GM12878 (cell line): ENCODE data around the gene CDKN2B-AS1. TPM values are rescaled to one million over a fixed set of nuclear protein-coding genes. Genes with fewer than 3 reads are reported as not detected.

Experiments used
- ATAC-seq: fragments of 200-7000 bp; cut with Tn5 transposase; 3 replicates; pipeline ENCODE4 v1.9.1; 2020; ENCODE audit warnings: mild to moderate bottlenecking, moderate library complexity
- BruUV-seq: library from RNA; stranded (reverse); fragments of 400-500 nt; replicated peaks from 2 replicates; lab custom pipeline; 2021; lab: Mats Ljungman, UMichigan
- CTCF ChIA-PET: fragments of 300-600 bp; sonication (Branson Sonifier 250); formaldehyde crosslinking; extraction: SDS; loops from one replicate; lab custom pipeline; 2021; ENCODE audit warnings: inconsistent platforms; lab: Yijun Ruan, JAX
- POLR2A ChIA-PET: fragments of 350-600 bp; formaldehyde crosslinking; extraction: SDS; loops from one replicate; lab custom pipeline; 2021; ENCODE audit warnings: inconsistent platforms; lab: Charles Lee
- RAD21 ChIA-PET: fragments of 300-600 bp; sonication (Branson Sonifier 250); formaldehyde crosslinking; loops from one replicate; lab custom pipeline; 2023; ENCODE audit warnings: antibody characterized with exemption; ENCODE audit not compliant: unreplicated experiment; lab: Charles Lee
- SMC1A ChIA-PET: fragments of 300-600 bp; sonication (Branson Sonifier 250); formaldehyde crosslinking; loops from one replicate; lab custom pipeline; 2023; ENCODE audit not compliant: unreplicated experiment, uncharacterized antibody; lab: Charles Lee
- DNase-seq: peaks from one replicate; pipeline ENCODE4 v3.0.0-alpha.2; 2011; ENCODE audit warnings: low read depth, low spot score
- FAIRE-seq: peaks from 3 replicates; lab custom pipeline; 2011; peaks lifted over from hg19 to GRCh38; lab: Jason Lieb, UNC
- H2AFZ ChIP-seq: 2 replicates; pipeline ENCODE4 v1.6.0; 2011; ENCODE audit warnings: low read depth, low read length, control low read depth; ENCODE audit not compliant: control insufficient read depth
- H3K27ac ChIP-seq: 2 replicates; pipeline ENCODE4 v1.5.1; 2011; ENCODE audit warnings: control low read depth; ENCODE audit not compliant: control insufficient read depth, insufficient read depth
- H3K27me3 ChIP-seq, 2 experiments: replicated peaks in 1 of 2; 2 replicates each; pipeline versions ENCODE4 v1.6.0 to v1.6.1; 2011; ENCODE audit warnings: low read length in 1 of 2; ENCODE audit not compliant: control insufficient read depth in 2 of 2, insufficient read depth in 2 of 2
- H3K36me3 ChIP-seq, 2 experiments: 2 replicates each; pipeline ENCODE4 v1.5.1; 2011; ENCODE audit warnings: low read length in 1 of 2; ENCODE audit not compliant: control insufficient read depth in 2 of 2, insufficient read depth in 2 of 2
- H3K4me1 ChIP-seq: 2 replicates; pipeline ENCODE4 v1.6.1; 2011; ENCODE audit warnings: mild to moderate bottlenecking, low read length, moderate library complexity, mixed read lengths; ENCODE audit not compliant: control insufficient read depth, insufficient read depth
- H3K4me2 ChIP-seq: 2 replicates; pipeline ENCODE4 v1.6.0; 2011; ENCODE audit warnings: control low read depth; ENCODE audit not compliant: control insufficient read depth, insufficient read depth
- H3K4me3 ChIP-seq: fragments of 200-600 bp; sonication (generic); 2 replicates; pipeline ENCODE4 v1.5.1; 2016
- H3K79me2 ChIP-seq: 2 replicates; pipeline ENCODE4 v1.6.0; 2011; ENCODE audit warnings: low read length; ENCODE audit not compliant: control insufficient read depth, insufficient read depth
- H3K9ac ChIP-seq: 2 replicates; pipeline ENCODE4 v1.8.0; 2011; ENCODE audit warnings: low read length, control low read depth, mixed read lengths; ENCODE audit not compliant: control insufficient read depth, insufficient read depth
- H3K9me3 ChIP-seq: replicated peaks from 3 replicates; pipeline ENCODE4 v1.5.1; 2011; ENCODE audit warnings: mild to moderate bottlenecking, low read length; ENCODE audit not compliant: control insufficient read depth, insufficient read depth
- H4K20me1 ChIP-seq: 2 replicates; pipeline ENCODE4 v1.6.0; 2011; ENCODE audit not compliant: control insufficient read depth, insufficient read depth
- GABPA ChIP-seq: IDR thresholded peaks from 2 replicates; pipeline ENCODE4 v1.6.1; 2014; ENCODE audit warnings: antibody characterized with exemption, low read depth, mild to moderate bottlenecking, inconsistent platforms
- IRF3 ChIP-seq: fragments of 450-650 bp; IDR thresholded peaks from 2 replicates; pipeline ENCODE4 v1.6.1; 2014; ENCODE audit warnings: mild to moderate bottlenecking
- MEF2B ChIP-seq: fragments of 450-650 bp; IDR thresholded peaks from 2 replicates; pipeline ENCODE4 v1.6.1; 2018; ENCODE audit warnings: mild to moderate bottlenecking, moderate library complexity; ENCODE audit not compliant: partially characterized antibody, poor library complexity, severe bottlenecking
- NFYB ChIP-seq: IDR thresholded peaks from 2 replicates; pipeline ENCODE4 v1.6.1; 2011; ENCODE audit warnings: low read depth, mild to moderate bottlenecking, low read length, improper control_type of control experiment, moderate library complexity; ENCODE audit not compliant: insufficient read depth
- NR2C2 ChIP-seq: IDR thresholded peaks from 2 replicates; pipeline ENCODE4 v1.6.1; 2011; ENCODE audit warnings: borderline replicate concordance, low read depth; ENCODE audit not compliant: control insufficient read depth, insufficient read length
- POLR2AphosphoS2 ChIP-seq: IDR thresholded peaks from 2 replicates; pipeline ENCODE4 v1.6.1; 2011; ENCODE audit warnings: low read depth, mild to moderate bottlenecking, low read length, improper control_type of control experiment, moderate library complexity
- SUZ12 ChIP-seq: fragments of 200-600 bp; sonication (generic); IDR thresholded peaks from one replicate; pipeline ENCODE4 v1.6.1; 2018; ENCODE audit warnings: antibody characterized with exemption, mild to moderate bottlenecking; ENCODE audit not compliant: unreplicated experiment
- WRNIP1 ChIP-seq: IDR thresholded peaks from 2 replicates; pipeline ENCODE4 v1.6.1; 2011; ENCODE audit warnings: low read depth, low read length, improper control_type of control experiment, borderline replicate concordance
- WGBS: methylation state at CpG from one replicate; pipeline ENCODE4 v1.1.6; 2016; ENCODE audit warnings: low lambda C conversion rate; ENCODE audit not compliant: insufficient replicate concordance, insufficient coverage; ENCODE audit errors: missing lambda C conversion rate; 5-methylcytosine and 5-hydroxymethylcytosine counted together
- in situ Hi-C: fragments of 300-500 bp; cut with MboI; formaldehyde crosslinking; loops from 9 replicates; pipeline ENCODE4 v1.14.3; 2018; ENCODE audit warnings: mixed read lengths
- intact Hi-C: fragments of 100-400 bp; cut with micrococcal nuclease; formaldehyde crosslinking; loops from one replicate; pipeline ENCODE4 v1.14.2; 2022; ENCODE audit not compliant: unreplicated experiment
- polyA plus RNA-seq, 11 experiments: library from polyadenylated mRNA; depleted of rRNA in 4 of 11; unstranded in 6 of 11; stranded (reverse) in 5 of 11; fragments of >200 nt; fragmentation: Nextera tagmentation in 4 of 11; fragmentation: Illumina TruSeq in 1 of 11; extraction: Ambion mirVana in 4 of 11; extraction: Trizol in 1 of 11; gene quantifications; 1 replicate in 1 of 11; 2 replicates in 10 of 11; pipeline versions ENCODE4 v1.2.1 to v1.2.3, GENCODE V29; 2011 to 2016; ENCODE audit warnings: inconsistent platforms in 2 of 11, missing spikeins in 2 of 11, low read depth in 1 of 11
- total RNA-seq, 4 experiments: library from RNA; depleted of rRNA in 3 of 4; stranded (reverse); fragments of >200 nt in 3 of 4; fragmentation: Illumina TruSeq in 1 of 4; extraction: Trizol in 1 of 4; gene quantifications; 2 replicates each; pipeline versions ENCODE4 v1.2.1 to v1.2.3, GENCODE V29; 2013 to 2021

The CDKN2B-AS1 gene
- total and polyA plus RNA-seq, 10 of the 15 experiments (the other 5 are each of a cell fraction or from before 2014, with no cell fraction given) = 0.22 to 2.2 (median 1.0) TPM; not detected in 1

- no peak overlapping the region for H2AFZ ChIP-seq
- no peaks in the 10 kb centered on the region for H3K79me2 ChIP-seq
- ChIA-PET CTCF (interaction anchor here (0.6 kb wide), 1 partner anchor 14 kb away, joined by 3 read pairs; no protein-coding TSS in a partner anchor), POLR2A (no interaction called here), SMC1A (interaction anchor here (0.7 kb wide), 1 partner anchor 11 kb away, joined by 3 read pairs; no protein-coding TSS in a partner anchor), RAD21 (no interaction called here)
- TF ChIP-seq GABPA (no peak), IRF3 (no peak), MEF2B (no peak), NR2C2 (no peak), WRNIP1 (no peak), NFYB (no peak), SUZ12 (no peak), POLR2AphosphoS2 (no peak)
- H3K4me2 ChIP-seq = no peak overlapping the region
- ATAC-seq (no peak), FAIRE-seq (no peak), DNase-seq (no peak)
- in situ Hi-C loops = no loop called here
- intact Hi-C loops = no loop called here
- H3K4me1 ChIP-seq = no peaks in the 10 kb centered on the region
- H3K27me3 ChIP-seq = no peaks in the 10 kb centered on the region
- H3K36me3 ChIP-seq = no peaks in the 10 kb centered on the region
- WGBS = 0% methylated on average over 1 of the region's 1 CpG
- H3K9me3 ChIP-seq = no peaks in the 10 kb centered on the region
- H3K9ac ChIP-seq = no peak overlapping the region
- H3K4me3 ChIP-seq = no peak overlapping the region
- H3K27ac ChIP-seq = no peak overlapping the region
- BruUV-seq = no TSS peak
- no peaks in the 10 kb centered on the region for H4K20me1 ChIP-seq
Measured at GRCh38 chr9:22165144-22165543, 170.6 kb downstream of the CDKN2B-AS1 start.
